ENCODE results near the gene SMPDL3B.
A peak's percentile ranks its signal among the peaks of the same experiment; 100 is the strongest.

SMPDL3B gene

GRCh38 chr1:27959792-27960603 is 25.2 kb downstream of the SMPDL3B start, which contains the start of gene XKR8:
XKR8 (plus strand) TSS chr1:27959973; CDS start chr1:27960070, 97 bp downstream.
- peaks cover 0 to 13% of the 10 kb centered on the region in 2 experiments for H3K36me3 ChIP-seq (ENCODE audit: control insufficient read depth in 1 of 2, insufficient read depth in 2 of 2, low read length in 2 of 2)
- peak within 1 kb of the TSS; percentile 62 for H2BK120ac ChIP-seq (ENCODE audit: insufficient read depth, low read length, poor library complexity)
- WGBS (ENCODE audit: extremely low coverage, insufficient coverage, insufficient read length) = no CpG with 5 or more reads among the region's 68 CpGs

GRCh38 chr1:27960762-27961645 is 26.2 kb downstream of the SMPDL3B start:
- peak overlapping the region; percentile 11 for H3K4ac ChIP-seq (ENCODE audit: low read depth, low read length)
- no peak overlapping the region for H2AFZ ChIP-seq (ENCODE audit: insufficient read depth, low read length, poor library complexity)
- WGBS (ENCODE audit: extremely low coverage, insufficient coverage, insufficient read length) = no CpG with 5 or more reads among the region's 13 CpGs
- no peak overlapping the region for H3K14ac ChIP-seq (ENCODE audit: low read length)
- peaks cover 3 to 14% of the 10 kb centered on the region in 2 experiments for H3K36me3 ChIP-seq (ENCODE audit: control insufficient read depth in 1 of 2, insufficient read depth in 2 of 2, low read length in 2 of 2)
- no peak overlapping the region for H2BK120ac ChIP-seq (ENCODE audit: insufficient read depth, low read length, poor library complexity)
- H3K27ac ChIP-seq (ENCODE audit: low read depth, low read length) = no peak overlapping the region
- H4K91ac ChIP-seq (ENCODE audit: low read depth, low read length) = no peak overlapping the region
- H3K79me2 ChIP-seq (ENCODE audit: control insufficient read depth, insufficient read depth, low read length, poor library complexity) = peaks cover 8% of the 10 kb centered on the region
- no peak overlapping the region for H3K9ac ChIP-seq (ENCODE audit: low read length)
- H3K4me3 ChIP-seq (ENCODE audit: low read depth, low read length) = no peak overlapping the region
- H3K18ac ChIP-seq (ENCODE audit: low read length) = no peak overlapping the region
- no peak overlapping the region for H2BK5ac ChIP-seq (ENCODE audit: low read depth, low read length, poor library complexity)
- no peak overlapping the region for H4K8ac ChIP-seq (ENCODE audit: low read depth, low read length)
- H3K27me3 ChIP-seq (ENCODE audit: insufficient read depth, low read length) = no peaks in the 10 kb centered on the region
- no peak overlapping the region for H2AK5ac ChIP-seq (ENCODE audit: low read length)
- peaks cover 8% of the 10 kb centered on the region for H3K79me1 ChIP-seq (ENCODE audit: low read length)
- H3K4me2 ChIP-seq (ENCODE audit: low read length) = peak overlapping the region; percentile 86
- no peak overlapping the region for H3K23ac ChIP-seq (ENCODE audit: low read length)
- no peaks in the 10 kb centered on the region for H3K9me3 ChIP-seq (ENCODE audit: insufficient read depth, low read depth, low read length)
- DNase-seq = no peak
- no peak overlapping the region for H2BK12ac ChIP-seq (ENCODE audit: low read length)
- H4K12ac ChIP-seq (ENCODE audit: low read depth, low read length) = no peak overlapping the region
- H3K4me1 ChIP-seq (ENCODE audit: control insufficient read depth in 1 of 2, insufficient read depth in 2 of 2, low read length in 2 of 2) = peaks cover 5 to 9% of the 10 kb centered on the region in 2 experiments

More at GRCh38 chr1:27959792-27960603, 25.2 kb downstream of the SMPDL3B start, which contains the start of gene XKR8:
- H3K27me3 ChIP-seq (ENCODE audit: insufficient read depth, low read length) = no peaks in the 10 kb centered on the region
- H3K4me3 ChIP-seq (ENCODE audit: low read depth, low read length) = peak within 1 kb of the TSS; percentile 80
- peak within 1 kb of the TSS; percentile 91 for H3K18ac ChIP-seq (ENCODE audit: low read length)
- peak; percentile 76 to 80 for DNase-seq
- H3K4ac ChIP-seq (ENCODE audit: low read depth, low read length) = peak within 1 kb of the TSS; percentile 19
- H3K27ac ChIP-seq (ENCODE audit: low read depth, low read length) = peak within 1 kb of the TSS; percentile 76
- peak within 1 kb of the TSS; percentile 30 for H3K9ac ChIP-seq (ENCODE audit: low read length)
- H3K4me1 ChIP-seq (ENCODE audit: control insufficient read depth in 1 of 2, insufficient read depth in 2 of 2, low read length in 2 of 2) = peaks cover 5 to 9% of the 10 kb centered on the region in 2 experiments
- no peak within 1 kb of the TSS for H2BK12ac ChIP-seq (ENCODE audit: low read length)
- H3K14ac ChIP-seq (ENCODE audit: low read length) = peak within 1 kb of the TSS; percentile 78
- H4K8ac ChIP-seq (ENCODE audit: low read depth, low read length) = peak within 1 kb of the TSS; percentile 88
- no peak within 1 kb of the TSS for H3K23ac ChIP-seq (ENCODE audit: low read length)
- peaks cover 8% of the 10 kb centered on the region for H3K79me2 ChIP-seq (ENCODE audit: control insufficient read depth, insufficient read depth, low read length, poor library complexity)
- H4K91ac ChIP-seq (ENCODE audit: low read depth, low read length) = peak within 1 kb of the TSS; percentile 80
- peak within 1 kb of the TSS; percentile 86 for H3K4me2 ChIP-seq (ENCODE audit: low read length)
- peak within 1 kb of the TSS; percentile 41 for H2BK5ac ChIP-seq (ENCODE audit: low read depth, low read length, poor library complexity)
- H4K12ac ChIP-seq (ENCODE audit: low read depth, low read length) = peak within 1 kb of the TSS; percentile 88
- peaks cover 8% of the 10 kb centered on the region for H3K79me1 ChIP-seq (ENCODE audit: low read length)
- no peak within 1 kb of the TSS for H2AK5ac ChIP-seq (ENCODE audit: low read length)
- no peaks in the 10 kb centered on the region for H3K9me3 ChIP-seq (ENCODE audit: insufficient read depth, low read depth, low read length)
- H2AFZ ChIP-seq (ENCODE audit: insufficient read depth, low read length, poor library complexity) = peak within 1 kb of the TSS; percentile 99

GRCh38 chr1:27961646-27962221 is 26.9 kb downstream of the SMPDL3B start:
- Histone ChIP-seq H3K14ac (ENCODE audit: low read length) (no peak overlapping the region), H3K27me3 (ENCODE audit: insufficient read depth, low read length) (no peaks in the 10 kb centered on the region), H2BK120ac (ENCODE audit: insufficient read depth, low read length, poor library complexity) (no peak overlapping the region), H2AK5ac (ENCODE audit: low read length) (no peak overlapping the region), H3K27ac (ENCODE audit: low read depth, low read length) (no peak overlapping the region), H3K23ac (ENCODE audit: low read length) (no peak overlapping the region), H3K4me1 (ENCODE audit: control insufficient read depth in 1 of 2, insufficient read depth in 2 of 2, low read length in 2 of 2) (peaks cover 5 to 13% of the 10 kb centered on the region in 2 experiments), H4K8ac (ENCODE audit: low read depth, low read length) (no peak overlapping the region), H3K4me2 (ENCODE audit: low read length) (no peak overlapping the region), H2BK5ac (ENCODE audit: low read depth, low read length, poor library complexity) (no peak overlapping the region), H4K91ac (ENCODE audit: low read depth, low read length) (no peak overlapping the region), H3K36me3 (ENCODE audit: control insufficient read depth in 1 of 2, insufficient read depth in 2 of 2, low read length in 2 of 2) (peaks cover 7 to 18% of the 10 kb centered on the region in 2 experiments), H2AFZ (ENCODE audit: insufficient read depth, low read length, poor library complexity) (no peak overlapping the region), H3K79me1 (ENCODE audit: low read length) (peaks cover 8% of the 10 kb centered on the region), H3K79me2 (ENCODE audit: control insufficient read depth, insufficient read depth, low read length, poor library complexity) (peaks cover 8% of the 10 kb centered on the region), H4K12ac (ENCODE audit: low read depth, low read length) (no peak overlapping the region), H3K9me3 (ENCODE audit: insufficient read depth, low read depth, low read length) (peaks cover 3% of the 10 kb centered on the region), H3K9ac (ENCODE audit: low read length) (no peak overlapping the region), H2BK12ac (ENCODE audit: low read length) (no peak overlapping the region), H3K4me3 (ENCODE audit: low read depth, low read length) (no peak overlapping the region), H3K4ac (ENCODE audit: low read depth, low read length) (no peak overlapping the region), H3K18ac (ENCODE audit: low read length) (no peak overlapping the region)
- no peak for DNase-seq
- WGBS (ENCODE audit: extremely low coverage, insufficient coverage, insufficient read length) = no CpG with 5 or more reads among the region's 4 CpGs

GRCh38 chr1:27963393-27963792 is 28.6 kb downstream of the SMPDL3B start:
- H3K36me3 ChIP-seq (ENCODE audit: control insufficient read depth in 1 of 2, insufficient read depth in 2 of 2, low read length in 2 of 2) = peaks cover 12 to 26% of the 10 kb centered on the region in 2 experiments
- no CpG with 5 or more reads among the region's 11 CpGs for WGBS (ENCODE audit: extremely low coverage, insufficient coverage, insufficient read length)
- DNase-seq = peak; percentile 4 to 7
- H3K27ac ChIP-seq (ENCODE audit: low read depth, low read length) = no peak overlapping the region
- H3K9ac ChIP-seq (ENCODE audit: low read length) = no peak overlapping the region
- H3K4me1 ChIP-seq (ENCODE audit: control insufficient read depth in 1 of 2, insufficient read depth in 2 of 2, low read length in 2 of 2) = peaks cover 7 to 20% of the 10 kb centered on the region in 2 experiments
- H3K79me2 ChIP-seq (ENCODE audit: control insufficient read depth, insufficient read depth, low read length, poor library complexity) = peaks cover 8% of the 10 kb centered on the region
- H3K18ac ChIP-seq (ENCODE audit: low read length) = no peak overlapping the region
- no peak overlapping the region for H2BK5ac ChIP-seq (ENCODE audit: low read depth, low read length, poor library complexity)
- H3K4me3 ChIP-seq (ENCODE audit: low read depth, low read length) = no peak overlapping the region
- H4K91ac ChIP-seq (ENCODE audit: low read depth, low read length) = no peak overlapping the region
- H3K4me2 ChIP-seq (ENCODE audit: low read length) = no peak overlapping the region
- no peaks in the 10 kb centered on the region for H3K27me3 ChIP-seq (ENCODE audit: insufficient read depth, low read length)
- H3K4ac ChIP-seq (ENCODE audit: low read depth, low read length) = no peak overlapping the region
- no peak overlapping the region for H3K23ac ChIP-seq (ENCODE audit: low read length)
- no peak overlapping the region for H3K14ac ChIP-seq (ENCODE audit: low read length)
- H2AK5ac ChIP-seq (ENCODE audit: low read length) = no peak overlapping the region
- H3K9me3 ChIP-seq (ENCODE audit: insufficient read depth, low read depth, low read length) = peaks cover 3% of the 10 kb centered on the region
- peaks cover 8% of the 10 kb centered on the region for H3K79me1 ChIP-seq (ENCODE audit: low read length)
- no peak overlapping the region for H2BK120ac ChIP-seq (ENCODE audit: insufficient read depth, low read length, poor library complexity)
- no peak overlapping the region for H4K8ac ChIP-seq (ENCODE audit: low read depth, low read length)
- H4K12ac ChIP-seq (ENCODE audit: low read depth, low read length) = no peak overlapping the region
- no peak overlapping the region for H2AFZ ChIP-seq (ENCODE audit: insufficient read depth, low read length, poor library complexity)
- no peak overlapping the region for H2BK12ac ChIP-seq (ENCODE audit: low read length)
